Heart right ventricle (tissue), 16 donors: ENCODE measurements around the gene SLC5A5. TPM values are rescaled to one million over a fixed set of nuclear protein-coding genes. Genes with fewer than 3 reads are reported as not detected.

Experiments used
- ATAC-seq, 8 donors: fragments of 200-7000 bp; cut with Tn5 transposase; one replicate each; pipeline ENCODE4 v1.9.1; 2020; ENCODE audit warnings: mild to moderate bottlenecking in 8 of 8, moderate library complexity in 8 of 8, moderate number of reproducible peaks in 1 of 8
- DNase-seq, 2 donors: peaks; one replicate each; pipeline ENCODE4 v3.0.0-alpha.2; 2020
- H3K27ac ChIP-seq, 10 donors: fragments of 200-600 bp; sonication (generic) in 2 of 10; one replicate each; pipeline versions ENCODE4 v1.5.0 to v1.8.0; 2020 to 2022; ENCODE audit warnings: mild to moderate bottlenecking in 3 of 10
- H3K27me3 ChIP-seq, 7 donors: fragments of 200-600 bp; one replicate each; pipeline ENCODE4 v1.8.0; 2021 to 2022; ENCODE audit warnings: mild to moderate bottlenecking in 2 of 7
- H3K36me3 ChIP-seq, 9 donors: fragments of 200-600 bp; sonication (generic) in 1 of 9; one replicate each; pipeline versions ENCODE4 v1.5.0 to v1.8.0; 2020 to 2022; ENCODE audit warnings: mild to moderate bottlenecking in 2 of 9
- H3K4me1 ChIP-seq, 9 donors: fragments of 200-600 bp; sonication (generic) in 1 of 9; one replicate each; pipeline versions ENCODE4 v1.5.0 to v1.8.0; 2020 to 2022; ENCODE audit warnings: mild to moderate bottlenecking in 4 of 9
- H3K4me3 ChIP-seq, 10 donors: fragments of 200-600 bp; sonication (generic) in 2 of 10; one replicate each; pipeline versions ENCODE4 v1.5.0 to v1.8.0; 2020 to 2022; ENCODE audit warnings: mild to moderate bottlenecking in 7 of 10, moderate library complexity in 2 of 10
- H3K9me3 ChIP-seq, 11 donors: fragments of 200-600 bp in 10 of 11; sonication (generic) in 2 of 11; one replicate each; pipeline versions ENCODE4 v1.5.0 to v1.8.0; 2013 to 2022; ENCODE audit warnings: mild to moderate bottlenecking in 2 of 11, control low read depth in 1 of 11, moderate library complexity in 1 of 11
- CTCF ChIP-seq, 9 donors: fragments of 200-600 bp; sonication (generic) in 2 of 9; IDR thresholded peaks; one replicate each; pipeline versions ENCODE4 v1.5.0 to v1.8.0; 2021 to 2022; ENCODE audit warnings: antibody characterized with exemption in 9 of 9, mild to moderate bottlenecking in 5 of 9, moderate library complexity in 1 of 9
- WGBS, 2 donors: extraction: QIAGEN DNeasy Blood & Tissue Kit; methylation state at CpG; one replicate each; pipeline ENCODE4 v1.1.7; 2013; ENCODE audit warnings: inconsistent platforms in 1 of 2; 5-methylcytosine and 5-hydroxymethylcytosine counted together
- intact Hi-C, 10 donors: fragments of 100-400 bp; cut with DNase I; formaldehyde crosslinking; loops; one replicate each; pipeline versions ENCODE4 v1.11.1 to v1.14.2; 2022
- polyA plus RNA-seq, 2 donors: library from polyadenylated mRNA; stranded (reverse); fragments of 200-250 nt; gene quantifications; one replicate each; pipeline ENCODE4 v1.2.3, GENCODE V29; 2013
- total RNA-seq, 10 donors: library from RNA; stranded (reverse); fragmentation: NEBNext Ultra II Directional in 3 of 10; extraction: Animal tissue kit (Norgen Biotek cat#: 25700) in 3 of 10; gene quantifications; one replicate each; pipeline versions ENCODE4 v1.2.1 to v1.2.4, GENCODE V29; 2021 to 2023
- donor health status: Arrhythmogenic right ventricular cardiomyopathy.
- donor health status: ischemic (EF 13 %, LVEDD 7.1; RV severe dilation, severe dysfunction).
- donor health status: healthy with polysubstance abuse.
- donor health status: DM: no; HTN: yes; CAD: no.
- donor health status: DM: no; HTN: no; CAD: no.
- donor health status: ischemic (EF 25% LVEDD 6.9; RV normal size, moderate dysfunction).
- donor health status: ischemic (EF 25% LVEDD 5.7; RV mildly dilated, moderate dysfunction).
- donor health status: healthy.
- donor health status: DM: yes; HTN: yes; CAD: no.
- donor health status: Ischemic cardiomyopathy.
- donor health status: ischemic (EF 35%, LVEDD 5.7; RV mildly dilated, moderate dysfunction).
- donor health status: nonischemic (EF 11% LVEDD 7.7; RV severe dilation, severe dysfunction).
- donor health status: DM: yes; HTN: yes; CAD: no.
- donor health status: PGD.
- donor health status: ischemic (EF 29% LVEDD 5.4; RV normal size, mild dysfunction).
- donor health status: nonischemic (EF 23%, LVEDD 6.1; RV moderate dilation, normal function).

SLC5A5 gene
- total and polyA plus RNA-seq, 12 donors: 0.16 TPM; not detected in 11

GRCh38 chr19:17865364-17866311 is 6.1 kb upstream of the SLC5A5 start:
- intact Hi-C loops: loop anchor here in 3 of 10 donors (5.0 to 10.0 kb wide), 2 partner anchors 127 to 129 kb away; no protein-coding TSS in a partner anchor
- Histone ChIP-seq H3K4me3 (no peak overlapping the region), H3K27me3 (peaks cover 0 to 17% (median 10%) of the 10 kb centered on the region in 7 donors), H3K36me3 (peaks cover 0 to 54% (median 44%) of the 10 kb centered on the region in 9 donors), H3K4me1 (peaks cover 8 to 27% (median 17%) of the 10 kb centered on the region in 9 donors), H3K27ac (no peak overlapping the region), H3K9me3 (no peaks in the 10 kb centered on the region)
- no peak for TF ChIP-seq CTCF (IDR thresholded peaks at IDR 0.05)
- WGBS, 2 donors: 75 to 78% methylated on average over 13 of the region's 13 CpGs
- peak in 2 of 8 donors; percentile 3 to 5 for ATAC-seq
- DNase-seq: no peak

- 85 to 92% methylated on average over 8 of the region's 8 CpGs for WGBS, 2 donors
- no peak for TF ChIP-seq CTCF (IDR thresholded peaks at IDR 0.05)
- peaks cover under 1 to 25% (median 18%) of the 10 kb centered on the region in 7 donors for H3K27me3 ChIP-seq
- peaks cover 0 to 48% (median 38%) of the 10 kb centered on the region in 9 donors for H3K36me3 ChIP-seq
- DNase-seq (no peak), ATAC-seq (no peak)
- peaks cover 1 to 19% (median 9%) of the 10 kb centered on the region in 9 donors for H3K4me1 ChIP-seq
- H3K27ac ChIP-seq: no peak overlapping the region
- intact Hi-C loops: loop anchor here in 3 of 10 donors (5.0 to 10.0 kb wide), 2 partner anchors 126 to 128 kb away; no protein-coding TSS in a partner anchor
- H3K4me3 ChIP-seq: no peak overlapping the region
- no peaks in the 10 kb centered on the region for H3K9me3 ChIP-seq
Measured at GRCh38 chr19:17866312-17866963, 5.3 kb upstream of the SLC5A5 start.

GRCh38 chr19:17866964-17867486 is 4.7 kb upstream of the SLC5A5 start:
- Histone ChIP-seq H3K27me3 (peaks cover 6 to 31% (median 24%) of the 10 kb centered on the region in 7 donors), H3K36me3 (peaks cover 0 to 42% (median 33%) of the 10 kb centered on the region in 9 donors), H3K9me3 (no peaks in the 10 kb centered on the region), H3K4me3 (no peak overlapping the region), H3K27ac (no peak overlapping the region), H3K4me1 (peaks cover 0 to 18% (median 8%) of the 10 kb centered on the region in 9 donors)
- DNase-seq: no peak
- no peak for TF ChIP-seq CTCF (IDR thresholded peaks at IDR 0.05)
- 74 to 77% methylated on average over 11 of the region's 11 CpGs for WGBS, 2 donors
- ATAC-seq: no peak
- intact Hi-C loops: loop anchor here in 3 of 10 donors (5.0 to 10.0 kb wide), 2 partner anchors 125 to 128 kb away; no protein-coding TSS in a partner anchor

- Histone ChIP-seq H3K36me3 (peaks cover 0 to 26% (median 17%) of the 10 kb centered on the region in 9 donors), H3K27me3 (peaks cover 23 to 48% (median 40%) of the 10 kb centered on the region in 7 donors), H3K27ac (no peak overlapping the region), H3K4me1 (peaks cover 0 to 22% (median 15%) of the 10 kb centered on the region in 9 donors), H3K4me3 (no peak overlapping the region), H3K9me3 (no peaks in the 10 kb centered on the region)
- intact Hi-C loops: loop anchor here in 3 of 10 donors (5.0 to 10.0 kb wide), 2 partner anchors 124 to 126 kb away; no protein-coding TSS in a partner anchor
- TF ChIP-seq CTCF (IDR thresholded peaks at IDR 0.05): no peak
- ATAC-seq (no peak), DNase-seq (no peak)
- WGBS, 2 donors: 59 to 62% methylated on average over 6 of the region's 6 CpGs
Measured at GRCh38 chr19:17868669-17869068, 3.1 kb upstream of the SLC5A5 start.
